DMS 273 (cell line): ENCODE measurements around the gene KIF23.
"Not testable (repeated sequence)": the region's sequence is repeated elsewhere in the genome, so short reads cannot be mapped to it uniquely, and the experiment has no call there.

Experiments used
- DNase-seq: peaks from one replicate; lab custom pipeline; 2025; ENCODE audit not compliant: unreplicated experiment; lab: John Stamatoyannopoulos, UW

KIF23 gene

DNA sequence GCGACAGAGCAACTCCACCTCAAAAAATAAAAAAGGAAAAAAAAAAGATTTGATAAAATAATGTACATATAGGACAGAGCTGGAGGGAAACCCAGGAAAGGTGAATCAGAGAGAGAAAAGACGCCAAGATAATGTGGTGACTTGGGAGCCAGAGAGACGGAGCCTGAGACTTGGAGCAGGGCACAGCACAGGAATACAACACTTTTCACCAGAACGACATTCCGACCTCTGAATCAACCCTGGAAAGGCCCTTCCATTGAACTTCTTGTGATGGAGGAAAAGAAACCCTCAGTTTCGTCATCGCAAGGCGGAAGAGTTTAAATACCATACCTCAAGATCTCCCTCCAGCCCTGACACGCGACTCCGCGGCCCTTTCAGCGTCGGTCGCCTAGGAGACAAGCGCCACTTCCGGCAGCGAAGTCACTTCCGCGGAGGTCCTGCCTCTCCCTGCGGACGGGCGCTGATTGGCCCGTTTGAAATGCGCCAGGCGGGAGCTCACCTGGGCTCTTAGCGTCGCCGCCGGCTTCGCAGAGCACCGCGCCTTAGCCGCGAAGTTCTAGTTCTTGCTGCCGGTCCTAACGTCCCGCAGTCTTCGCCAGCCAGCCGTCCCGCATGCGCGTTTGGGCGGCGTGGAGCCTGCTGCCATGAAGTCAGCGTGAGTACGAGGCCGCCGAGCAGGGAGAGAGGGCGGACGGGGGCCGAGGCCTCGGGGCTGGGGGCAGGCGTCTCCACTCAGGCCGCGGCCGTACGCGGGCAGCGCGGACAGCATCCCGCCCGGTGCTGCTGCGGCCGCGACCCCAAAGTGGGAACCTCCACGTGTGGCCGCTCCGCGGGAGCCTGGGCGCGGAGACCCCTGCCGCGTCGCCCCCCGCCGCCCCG is at the start of gene KIF23:
KIF23 (plus strand) TSS at position 528 of the 879 bp plus-strand sequence; CDS start at position 645, 117 bp downstream.
- peak; percentile 96 for DNase-seq

DNA sequence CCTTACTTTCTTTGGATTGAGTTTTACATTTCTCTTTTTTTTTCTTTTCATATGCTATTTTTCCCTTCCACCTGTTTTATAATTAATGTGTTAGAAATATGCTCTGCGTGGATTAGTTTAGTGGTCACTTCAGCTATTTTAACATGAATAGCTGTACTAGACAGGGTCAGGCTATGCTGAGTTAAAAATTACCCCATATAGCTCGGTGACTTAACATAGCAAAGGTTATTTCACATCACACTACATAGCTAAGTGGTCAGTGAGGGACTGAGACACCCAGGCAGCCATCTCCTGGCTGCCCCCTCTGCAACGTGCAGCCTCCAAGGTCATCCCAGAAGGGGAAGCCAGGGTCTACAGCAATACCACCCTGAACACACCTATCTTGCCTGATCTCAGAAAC is 46.9 kb upstream of the KIF23 start:
- no peak for DNase-seq

DNA sequence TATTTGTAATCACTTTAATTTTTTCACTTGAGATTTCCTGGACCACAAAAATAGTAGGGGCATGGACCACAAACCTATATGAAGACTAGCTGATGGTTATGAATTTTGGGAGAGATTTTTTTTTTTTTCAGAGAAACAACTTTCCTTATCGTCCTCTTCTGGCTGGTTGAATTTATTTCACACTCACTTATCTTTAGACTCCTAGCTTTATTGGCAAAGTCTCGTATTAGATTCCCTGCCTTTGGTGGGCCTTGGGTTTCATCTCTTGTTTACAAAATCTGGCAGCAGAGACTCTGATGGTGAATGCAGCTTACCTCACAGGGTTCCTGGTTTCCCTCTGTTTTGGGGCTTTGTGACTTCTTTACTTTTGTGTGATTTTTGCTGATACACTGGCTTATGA is 44.5 kb upstream of the KIF23 start:
- no peak for DNase-seq

DNA sequence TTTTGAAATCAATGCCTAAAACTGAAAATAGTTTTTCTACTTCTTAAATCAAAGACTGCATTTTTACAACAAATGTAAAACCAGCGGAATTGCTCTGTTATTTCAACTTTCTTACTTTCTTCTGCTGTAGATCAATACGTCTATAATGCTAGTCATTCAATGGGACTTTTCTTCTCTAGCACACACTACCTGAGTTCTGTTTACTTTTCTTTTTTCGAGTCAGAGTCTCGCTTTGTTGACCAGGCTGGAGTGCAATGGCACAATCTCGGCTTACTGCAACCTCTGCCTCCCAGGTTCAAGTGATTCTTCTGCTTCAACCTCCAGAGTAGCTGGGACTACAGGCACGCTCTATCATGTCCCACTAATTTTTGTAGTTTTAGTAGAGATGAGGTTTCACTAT is 40.7 kb upstream of the KIF23 start:
- DNase-seq = no peak

DNA sequence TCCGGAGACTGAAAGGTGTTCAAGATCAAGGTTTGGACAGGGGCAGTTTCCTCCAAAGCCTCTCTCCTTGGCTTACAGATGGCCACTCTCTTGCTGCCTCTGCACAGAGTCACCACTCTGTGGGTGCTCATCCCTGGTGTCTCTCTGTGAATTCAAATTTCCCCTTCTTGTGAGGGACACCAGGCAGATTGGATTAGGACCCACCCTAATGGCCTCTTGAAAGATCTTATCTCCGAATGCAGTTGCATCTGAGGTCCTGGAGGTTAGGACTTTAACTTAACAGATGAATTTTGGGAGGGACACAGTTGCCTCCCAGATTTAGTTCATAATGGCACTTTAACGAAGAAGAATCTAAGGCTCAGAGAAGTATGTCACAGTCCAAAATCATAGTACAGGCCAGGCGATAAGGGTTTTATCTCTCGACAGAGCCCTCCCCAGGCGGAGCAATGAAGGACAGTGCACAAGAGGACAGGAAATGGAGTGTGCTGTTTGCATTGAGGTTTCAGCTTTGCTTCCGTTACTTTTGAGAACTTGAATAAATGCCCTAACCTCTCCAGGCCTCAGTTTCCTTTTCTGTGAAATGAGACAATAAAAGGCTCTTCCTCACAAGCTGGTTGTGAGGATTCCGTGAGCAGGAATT is 38.9 kb upstream of the KIF23 start:
- no peak for DNase-seq

DNA sequence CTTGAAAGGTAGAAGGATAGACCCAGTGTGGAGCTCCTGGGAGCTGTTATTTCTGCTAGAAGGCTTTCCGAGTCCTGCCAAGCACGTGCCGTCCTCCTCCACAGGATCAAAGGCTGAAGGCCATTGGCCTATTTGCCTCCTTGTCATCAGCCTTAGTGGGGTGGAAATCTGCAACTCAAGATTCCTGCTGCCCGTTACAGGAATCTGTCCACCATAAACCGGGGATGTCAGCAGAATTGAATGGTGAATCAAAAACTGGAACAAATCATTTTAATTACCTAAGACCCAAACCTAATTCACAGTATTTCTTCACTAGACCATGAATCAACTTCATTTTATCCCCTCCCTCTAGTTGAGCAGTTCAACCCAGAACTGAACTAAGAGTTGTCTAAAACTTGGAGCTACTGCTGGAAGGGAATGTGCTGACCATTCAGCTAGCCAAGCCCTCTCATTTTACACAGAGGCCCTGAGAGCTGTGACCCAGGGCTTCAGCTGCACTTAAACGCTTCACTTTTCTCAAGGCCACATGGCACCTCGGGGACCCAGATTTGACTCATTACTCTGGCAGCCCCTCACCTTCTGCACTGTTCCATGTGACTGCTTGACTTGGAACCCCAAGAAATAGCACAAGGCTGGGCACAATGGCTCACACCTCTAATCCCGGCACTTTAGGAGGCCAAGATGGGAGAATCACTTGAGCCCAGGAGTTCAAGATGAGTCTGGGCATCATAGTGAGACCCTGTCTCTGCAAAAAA is 36.8 kb upstream of the KIF23 start:
- no peak for DNase-seq

DNA sequence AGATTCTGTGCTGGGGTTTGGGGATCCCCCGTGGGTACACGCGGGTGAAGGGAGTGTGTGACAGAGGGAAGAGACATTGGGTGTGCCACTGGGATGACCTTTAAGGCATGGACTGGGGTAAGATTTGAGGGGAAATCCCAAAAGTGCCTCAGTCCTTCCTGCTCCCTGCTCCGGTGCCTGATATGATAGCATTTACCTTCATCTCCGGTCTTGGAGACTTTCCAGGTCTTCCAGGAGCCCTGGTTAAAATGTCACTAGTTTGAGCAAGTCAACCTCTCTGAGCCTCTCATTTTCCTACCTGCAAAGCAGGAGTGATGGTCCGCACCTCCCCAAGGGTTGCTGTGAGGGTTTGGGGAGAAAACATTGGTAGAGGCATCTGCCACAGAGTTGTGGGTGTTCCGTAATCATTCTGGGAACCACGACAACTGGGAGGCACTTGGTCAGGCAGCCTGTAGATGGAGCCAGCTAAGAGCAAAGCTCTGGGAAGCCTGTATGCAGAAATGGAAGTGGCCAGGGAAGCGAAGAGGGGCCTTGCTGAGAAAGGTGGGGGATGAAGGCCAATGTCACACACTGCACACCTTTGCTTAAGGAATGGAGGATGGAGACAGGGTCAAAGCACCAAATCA is 33.9 kb upstream of the KIF23 start:
- DNase-seq = peak; percentile 24

DNA sequence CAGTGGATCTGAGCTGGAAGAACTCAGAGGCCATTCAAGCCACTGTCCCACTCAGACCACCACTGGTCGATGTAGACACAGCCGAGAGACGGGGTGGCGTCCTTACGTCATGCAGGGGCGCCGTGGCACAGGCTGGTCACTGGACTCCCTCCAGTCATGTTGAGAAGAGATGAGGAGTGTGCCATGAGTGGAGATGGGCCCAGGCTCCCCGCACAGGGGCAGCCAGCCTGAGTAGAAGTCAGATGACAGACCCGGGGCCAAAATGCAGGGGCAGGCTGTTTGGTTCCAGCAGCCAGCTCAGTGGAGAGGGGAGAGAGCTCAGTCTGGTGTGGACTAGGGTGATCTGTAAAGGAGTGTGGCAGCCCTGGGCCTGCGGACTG is 33.4 kb upstream of the KIF23 start:
- DNase-seq = no peak

DNA sequence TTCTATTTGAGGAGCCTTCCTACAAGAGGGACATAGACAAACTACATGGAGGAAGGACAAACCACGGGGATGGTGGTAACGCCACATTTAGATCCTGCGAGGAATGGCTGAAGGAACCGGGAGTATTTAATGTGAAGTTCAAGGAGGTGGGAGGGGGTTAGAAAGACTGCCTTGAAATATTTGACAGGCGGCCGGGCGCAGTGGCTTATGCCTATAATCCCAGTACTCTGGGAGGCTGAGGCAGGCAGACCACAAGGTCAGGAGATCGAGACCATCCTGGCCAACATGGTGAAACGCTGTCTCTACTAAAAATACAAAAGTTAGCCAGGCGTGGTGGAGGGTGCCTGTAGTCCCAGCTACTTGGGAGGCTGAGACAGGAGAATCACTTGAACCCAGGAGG is 32.0 kb upstream of the KIF23 start:
- DNase-seq = not testable (repeated sequence)

DNA sequence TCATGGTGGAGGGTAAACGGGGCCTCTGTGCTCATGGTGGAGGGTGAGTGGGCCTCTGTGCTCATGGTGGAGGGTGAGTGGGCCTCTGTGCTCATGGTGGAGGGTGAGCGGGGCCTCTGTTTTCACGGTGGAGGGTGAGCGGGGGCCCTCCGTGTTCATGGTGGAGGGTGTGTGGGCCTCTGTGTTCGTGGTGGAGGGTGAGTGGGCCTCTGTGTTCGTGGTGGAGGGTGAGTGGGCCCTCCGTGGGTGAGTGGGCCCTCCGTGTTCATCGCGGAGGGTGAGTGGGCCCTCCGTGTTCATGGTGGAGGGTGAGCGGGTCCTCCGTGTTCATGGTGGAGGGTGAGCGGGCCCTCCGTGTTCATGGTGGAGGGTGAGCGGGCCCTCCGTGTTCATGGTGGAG is 30.1 kb upstream of the KIF23 start:
- not testable (repeated sequence) for DNase-seq

DNA sequence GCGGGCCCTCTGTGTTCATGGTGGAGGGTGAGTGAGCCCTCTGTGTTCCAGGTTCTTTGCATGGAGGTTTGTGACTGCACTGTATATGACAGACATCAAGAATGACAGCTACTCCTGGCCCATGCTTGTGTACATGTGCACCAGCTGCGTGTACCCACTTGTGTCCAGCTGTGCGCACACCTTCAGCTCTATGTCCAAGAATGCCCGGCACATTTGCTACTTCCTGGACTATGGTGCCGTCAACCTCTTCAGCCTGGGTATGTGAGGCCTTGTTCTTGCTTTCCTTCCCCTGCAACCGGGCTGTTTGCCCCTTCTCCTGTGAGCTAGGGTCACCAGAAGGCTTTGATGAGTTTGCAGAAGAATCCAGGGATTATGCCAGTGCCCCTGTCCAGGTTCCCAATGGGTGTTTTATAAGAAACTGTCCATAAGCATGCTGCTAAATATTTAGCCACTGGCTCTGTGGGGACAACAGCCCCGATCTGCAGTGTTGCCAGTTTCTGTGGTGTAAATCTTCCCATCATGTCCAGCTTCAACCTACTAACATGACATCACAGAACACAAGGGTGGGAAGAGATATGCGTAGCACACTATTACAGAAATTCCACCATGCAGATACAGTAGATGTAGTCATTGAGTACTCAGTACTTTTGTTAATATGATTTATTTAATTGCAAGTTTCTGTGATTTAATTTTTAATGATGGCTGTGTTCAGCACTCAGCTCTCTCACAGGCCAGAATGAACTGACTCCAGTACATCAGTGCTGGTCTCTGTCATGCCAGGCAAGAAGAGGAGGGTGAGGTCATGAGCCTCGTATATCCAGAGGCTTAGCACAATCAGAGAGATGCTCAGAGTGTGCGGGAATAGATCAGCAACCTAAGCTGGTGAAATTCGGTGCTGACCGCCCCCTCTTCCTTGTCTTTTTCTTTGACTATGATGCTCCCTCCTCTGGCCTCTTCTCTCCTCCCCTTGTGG is 29.2 kb upstream of the KIF23 start:
- DNase-seq = no peak

DNA sequence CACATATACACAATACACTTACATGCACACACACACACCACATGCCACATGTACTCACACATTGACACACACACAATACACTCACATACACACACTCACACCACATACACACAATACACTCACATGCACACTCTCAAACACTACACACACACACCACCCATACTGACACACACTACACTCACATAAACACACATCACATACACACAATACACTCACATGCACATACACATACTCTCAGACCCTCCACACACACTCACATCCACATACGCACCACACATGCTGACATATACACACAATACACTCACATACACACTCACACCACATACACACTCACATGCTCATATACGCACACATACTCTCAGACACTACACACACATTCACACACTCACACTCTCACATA is 28.3 kb upstream of the KIF23 start:
- no peak for DNase-seq

DNA sequence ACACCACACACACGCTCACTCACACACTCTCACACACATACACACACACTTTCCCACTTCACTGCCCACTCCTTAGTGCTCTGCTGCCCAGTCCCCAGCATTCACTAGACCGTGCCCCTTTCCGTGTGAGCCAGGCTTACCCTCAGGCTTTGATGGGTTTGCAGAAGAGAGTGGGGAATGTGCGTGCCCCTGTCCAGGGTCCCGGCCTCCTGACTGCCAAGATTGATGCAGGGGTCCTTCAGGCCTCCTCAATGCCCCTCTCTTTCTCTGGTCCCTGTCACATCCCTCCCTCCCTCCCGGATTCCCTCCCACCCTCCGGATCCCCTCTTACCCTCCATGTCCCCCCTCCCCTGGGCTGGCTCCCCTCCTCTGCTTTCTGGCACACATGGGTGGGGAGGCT is 27.9 kb upstream of the KIF23 start:
- DNase-seq = no peak

DNA sequence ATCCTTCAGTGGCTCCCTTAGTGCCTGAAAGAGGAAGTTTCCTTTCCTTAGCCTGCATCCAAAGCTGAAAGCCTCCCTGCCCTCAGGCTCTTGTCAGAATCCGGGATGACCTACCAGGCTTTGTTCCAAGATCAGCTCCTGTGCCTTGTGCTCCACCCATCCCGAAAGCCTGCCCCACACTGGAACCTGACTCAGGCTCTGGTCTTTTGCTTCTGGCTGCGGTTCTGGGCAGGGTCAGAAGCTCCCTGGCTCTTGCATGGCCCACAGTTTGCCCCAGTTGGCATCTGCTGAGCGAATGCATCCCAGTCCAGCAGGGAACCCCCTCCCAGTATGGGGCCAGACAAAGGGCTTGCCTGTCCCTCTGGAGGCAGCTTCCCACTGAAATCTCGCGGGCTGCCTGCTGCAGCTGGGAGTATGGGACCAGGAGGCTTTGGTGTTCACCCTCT is 25.9 kb upstream of the KIF23 start:
- no peak for DNase-seq

DNA sequence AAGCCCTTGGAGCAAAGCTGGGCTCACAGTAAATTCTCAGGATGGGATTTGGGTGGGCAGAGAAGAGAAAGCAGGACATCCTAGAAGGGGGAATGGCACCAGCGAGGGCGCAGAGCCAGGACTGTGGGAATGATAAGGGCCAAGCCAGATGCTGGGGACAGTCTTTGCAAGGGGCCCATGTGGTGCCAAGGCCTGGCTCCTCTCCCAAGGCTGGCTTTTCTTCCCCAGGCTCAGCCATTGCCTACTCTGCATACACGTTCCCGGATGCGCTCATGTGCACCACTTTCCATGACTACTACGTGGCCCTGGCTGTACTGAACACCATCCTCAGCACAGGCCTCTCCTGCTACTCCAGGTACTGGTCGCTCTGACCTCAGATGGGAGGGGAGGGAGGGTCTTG is 24.7 kb upstream of the KIF23 start:
- DNase-seq = peak; percentile 14

DNA sequence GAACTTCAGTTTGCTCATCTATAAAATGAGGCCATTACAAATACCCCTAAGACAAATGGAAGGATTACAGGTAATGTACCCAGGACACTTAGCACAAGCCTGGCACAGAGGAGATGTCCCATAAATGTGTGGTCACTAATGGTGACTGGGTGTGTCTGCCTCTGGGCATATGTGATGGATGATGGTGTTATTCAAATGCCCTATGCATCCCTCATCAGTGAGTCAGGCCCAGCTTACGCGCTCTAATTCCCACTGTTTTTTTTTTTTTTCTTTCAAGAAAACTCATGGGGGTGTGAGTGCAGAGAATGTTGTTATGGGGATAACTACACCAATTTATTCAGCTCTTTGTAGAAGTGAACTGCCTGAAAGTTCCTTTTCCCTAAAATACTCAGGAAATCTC is 23.6 kb upstream of the KIF23 start:
- no peak for DNase-seq

DNA sequence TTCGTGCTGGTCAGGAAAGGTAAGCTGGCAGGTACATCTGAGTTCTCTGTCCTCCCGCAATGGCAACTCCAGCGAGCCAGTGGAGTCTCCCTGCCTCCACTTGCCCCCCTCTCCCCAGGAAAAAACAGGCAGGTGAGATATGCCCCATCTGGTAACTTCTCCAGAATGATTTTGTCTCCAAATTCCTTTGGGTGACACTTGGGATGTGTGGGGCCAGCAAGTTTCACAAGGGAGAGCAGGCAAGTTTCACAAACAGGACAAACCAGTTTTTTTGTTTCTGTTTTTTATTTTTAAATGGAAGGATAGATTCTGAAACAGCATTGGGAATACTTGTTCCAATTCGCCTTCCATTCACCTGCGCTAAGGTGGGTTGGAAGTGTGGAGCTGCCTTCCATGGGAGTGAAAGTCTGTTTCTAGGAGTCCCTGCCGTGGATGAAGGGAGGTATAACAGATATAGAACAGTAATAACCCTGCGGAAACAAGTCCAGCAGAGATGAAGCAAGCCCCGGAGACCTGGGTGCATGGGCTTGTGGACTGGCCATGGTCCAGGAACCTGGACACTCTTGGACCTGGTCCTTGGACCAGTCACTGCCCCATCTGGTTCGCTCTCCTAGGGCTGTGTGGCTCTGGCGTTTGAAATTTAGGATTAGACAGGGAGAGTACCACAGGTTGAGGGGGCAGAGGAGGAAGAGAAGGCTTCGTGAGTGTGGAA is 22.9 kb upstream of the KIF23 start:
- DNase-seq = no peak

DNA sequence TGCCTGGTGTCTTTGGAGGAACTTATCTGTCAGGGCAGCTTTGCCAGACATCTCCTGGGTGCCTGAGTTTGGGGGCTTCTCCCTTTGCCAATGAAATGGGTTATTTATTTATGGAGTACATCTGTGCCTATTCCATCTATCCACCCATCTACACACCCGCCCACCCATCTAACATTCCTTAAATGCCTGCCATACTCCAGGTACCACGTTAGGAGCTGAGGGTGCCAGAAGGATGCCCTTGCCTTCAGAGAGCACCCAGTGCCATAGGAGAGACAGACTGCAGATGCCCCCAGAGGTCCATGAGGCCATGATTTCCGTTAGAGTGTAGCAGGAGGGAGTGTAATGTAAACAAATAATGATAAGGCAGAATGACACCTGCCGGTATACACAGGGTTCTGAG is 21.8 kb upstream of the KIF23 start:
- DNase-seq = no peak

DNA sequence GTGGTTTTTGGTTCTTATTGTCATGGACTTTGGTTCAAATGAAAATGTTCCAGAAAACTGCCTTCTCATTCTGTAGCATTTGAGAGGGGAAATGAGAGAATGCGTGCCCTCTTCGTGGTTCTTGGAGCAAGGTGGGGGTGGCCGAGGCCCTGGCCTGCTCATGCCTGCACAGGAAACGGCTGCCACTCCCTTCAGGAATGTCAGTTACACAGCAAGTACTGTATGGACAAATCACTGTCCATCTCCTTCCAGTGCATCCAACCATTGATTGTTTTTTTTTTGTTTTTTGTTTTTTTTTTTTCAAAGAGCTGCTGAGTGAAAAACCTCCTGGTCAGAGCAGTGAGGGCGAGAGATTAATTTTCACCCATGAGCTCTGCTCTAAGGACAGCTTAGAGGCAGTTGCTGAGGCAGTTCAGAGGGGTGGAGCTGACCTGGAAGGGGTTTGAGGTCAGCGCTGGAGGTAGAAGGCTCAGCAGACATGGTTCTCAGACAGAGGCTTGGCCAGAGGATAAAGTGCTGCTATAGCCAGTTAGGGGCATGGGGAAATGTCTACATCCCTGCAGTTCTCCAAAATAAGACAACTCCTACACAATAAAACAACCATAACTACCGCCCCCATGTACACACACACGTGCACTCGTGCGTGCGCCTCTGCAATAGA is 20.2 kb upstream of the KIF23 start:
- no peak for DNase-seq
